ELF-1 (cell line): ENCODE results near the gene UBE4A.

Experiments used
- DNase-seq: peaks from one replicate; pipeline ENCODE4 v3.0.0-alpha.2; 2016; ENCODE audit warnings: low read depth, low spot score

The UBE4A gene

GRCh38 chr11:118342503-118343161 is 16.8 kb upstream of the UBE4A start, which contains the start of gene CD3D:
Gene CD3D (minus strand): TSS chr11:118342705. CDS start chr11:118342607, 98 bp downstream.
- DNase-seq, result no peak

DNA sequence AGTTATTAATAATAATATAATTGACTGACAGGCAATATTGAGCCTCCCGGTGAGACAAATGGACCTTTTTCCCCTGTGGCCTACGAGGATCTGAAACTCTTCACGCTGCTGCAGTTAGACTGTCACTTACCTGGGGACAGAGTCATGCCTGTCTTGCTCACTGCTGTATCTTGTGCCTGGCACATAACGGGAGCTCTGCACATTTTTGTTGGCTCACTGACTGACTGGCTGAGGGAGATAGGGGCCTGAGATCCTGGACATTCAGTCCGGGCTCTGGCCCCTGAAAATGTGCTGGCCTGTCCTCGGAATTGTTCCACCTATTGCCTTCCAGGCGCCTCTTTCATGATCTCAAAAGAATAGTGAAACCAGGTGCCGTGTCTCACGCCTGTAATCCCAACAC is 16.2 kb upstream of the UBE4A start:
- DNase-seq, result no peak

- no peak for DNase-seq
Measured at GRCh38 chr11:118343981-118344515, 15.4 kb upstream of the UBE4A start, which contains the start of gene CD3G. Gene CD3G (plus strand): TSS chr11:118344344. CDS start chr11:118344424, 80 bp downstream.

- DNase-seq, result no peak
Measured at GRCh38 chr11:118349475-118349874, 9.9 kb upstream of the UBE4A start.

GRCh38 chr11:118353084-118353710 is 6.2 kb upstream of the UBE4A start:
- no peak for DNase-seq

GRCh38 chr11:118358071-118358470 is 1.3 kb upstream of the UBE4A start:
- no peak for DNase-seq

GRCh38 chr11:118364956-118365615 is 5.7 kb downstream of the UBE4A start:
- no peak for DNase-seq

DNA sequence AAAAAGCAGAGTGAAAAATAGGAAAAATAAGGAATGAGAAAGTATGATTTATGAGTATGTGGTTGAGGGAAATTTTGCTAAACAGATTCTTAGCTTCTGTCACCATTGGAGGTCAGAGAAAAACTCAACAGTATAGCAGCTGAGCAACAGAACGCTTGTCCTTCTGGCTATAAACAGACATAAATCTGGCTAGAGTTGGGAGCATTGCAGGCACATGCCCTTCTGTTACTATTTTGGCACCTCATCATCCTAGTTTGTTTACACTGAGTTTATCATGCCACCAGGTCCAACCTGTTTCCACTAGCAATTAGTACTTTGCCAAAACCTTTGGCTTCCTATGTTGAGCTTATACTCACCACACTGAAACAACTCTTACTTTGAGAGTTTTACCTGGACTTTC is 6.9 kb downstream of the UBE4A start:
- no peak for DNase-seq

- no peak for DNase-seq
Measured at GRCh38 chr11:118370774-118371173, 11.4 kb downstream of the UBE4A start.

DNA sequence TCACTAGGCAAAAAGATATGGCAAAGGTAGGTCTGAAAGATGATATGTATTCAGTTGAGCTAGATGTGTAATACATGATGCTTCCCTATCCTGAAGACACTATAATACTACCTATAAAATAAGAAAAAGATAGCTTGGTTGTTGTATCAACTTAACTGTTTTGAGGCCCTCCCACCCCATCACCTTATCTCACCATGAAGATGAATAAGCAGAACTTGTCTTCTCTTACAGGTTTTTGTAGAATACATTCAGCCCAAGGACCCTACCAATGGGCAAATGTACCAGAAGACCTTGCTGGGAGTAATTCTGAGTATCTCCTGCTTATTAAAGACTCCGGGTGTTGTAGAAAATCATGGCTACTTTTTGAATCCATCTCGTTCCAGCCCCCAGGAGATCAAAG is 13.9 kb downstream of the UBE4A start:
- no peak for DNase-seq

DNA sequence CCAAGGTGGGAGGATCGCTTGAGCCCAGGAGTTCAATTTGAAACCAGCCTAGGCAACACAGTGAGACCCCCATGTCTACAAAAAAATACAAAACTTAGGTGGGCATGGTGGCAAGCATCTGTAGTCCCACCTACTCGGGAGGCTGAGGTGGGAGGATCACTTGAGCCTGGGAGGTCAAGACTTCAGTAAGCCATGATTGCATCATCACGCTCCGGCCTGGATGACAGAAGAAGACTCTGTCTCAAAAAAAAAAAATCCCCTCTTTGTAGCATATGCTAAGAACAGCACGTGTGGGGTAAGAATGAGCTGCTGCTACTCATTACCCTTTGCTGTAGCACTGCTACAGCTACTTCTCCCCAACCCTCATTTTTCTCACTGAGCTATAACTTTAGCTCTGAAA is 14.5 kb downstream of the UBE4A start:
- DNase-seq, result no peak

GRCh38 chr11:118374729-118375128 is 15.3 kb downstream of the UBE4A start:
- no peak for DNase-seq

DNA sequence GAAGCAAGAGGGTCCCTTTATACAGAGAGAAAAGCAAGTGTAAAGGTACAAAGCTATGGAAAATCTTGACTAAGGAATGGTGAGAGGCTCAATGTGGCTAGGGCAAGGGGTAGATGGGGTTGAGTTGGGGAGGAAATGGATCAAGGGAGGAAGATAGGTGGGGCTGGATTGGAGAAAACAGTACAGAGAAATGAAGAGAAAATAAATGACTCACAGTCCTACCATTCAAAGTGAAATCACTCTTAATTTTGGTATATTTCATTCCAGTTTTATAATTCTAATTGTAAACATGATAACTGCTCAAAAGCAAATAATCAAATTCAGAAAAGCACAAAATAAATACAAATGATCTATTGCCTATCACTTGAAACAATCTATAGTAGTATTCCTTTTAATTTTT is 16.6 kb downstream of the UBE4A start:
- no peak for DNase-seq

GRCh38 chr11:118379497-118379896 is 20.1 kb downstream of the UBE4A start:
- DNase-seq, result no peak

DNA sequence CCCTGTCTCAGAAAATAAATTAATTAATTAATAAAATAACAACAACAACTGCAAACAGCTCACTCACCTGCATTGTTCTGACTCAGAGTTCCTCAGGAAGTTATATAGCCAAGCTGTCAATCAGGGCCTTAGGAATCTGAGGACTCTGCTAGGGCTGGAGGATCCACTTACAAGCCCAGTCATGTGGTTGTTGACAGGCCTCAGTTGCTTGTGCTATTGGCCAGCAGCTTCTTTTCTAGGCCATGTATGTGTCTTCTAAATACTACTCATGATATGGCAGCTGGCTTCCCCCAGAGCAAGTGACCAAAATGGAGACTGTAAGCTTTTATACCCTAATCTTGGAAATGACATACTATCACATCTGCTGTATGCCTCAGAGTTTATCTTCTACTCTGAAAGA is 21.2 kb downstream of the UBE4A start:
- no peak for DNase-seq

DNA sequence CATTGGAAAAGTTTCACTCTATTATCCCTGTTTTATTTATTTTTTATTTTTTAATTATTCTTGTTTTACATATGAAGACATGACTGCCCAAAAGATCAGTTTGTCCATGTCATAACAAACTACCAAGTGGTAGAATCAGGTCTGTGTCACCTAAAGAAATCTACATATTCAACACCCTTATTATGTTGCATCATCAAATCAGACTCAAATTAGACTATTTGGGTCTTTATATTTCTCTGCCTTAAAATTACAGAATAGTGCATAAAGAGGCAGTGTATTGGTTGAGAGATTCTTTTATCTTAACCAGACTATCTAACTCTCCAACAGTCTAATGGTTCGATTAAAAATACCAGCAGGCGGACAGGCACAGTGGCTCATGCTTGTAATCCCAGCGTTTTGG is 23.6 kb downstream of the UBE4A start:
- DNase-seq, result no peak

DNA sequence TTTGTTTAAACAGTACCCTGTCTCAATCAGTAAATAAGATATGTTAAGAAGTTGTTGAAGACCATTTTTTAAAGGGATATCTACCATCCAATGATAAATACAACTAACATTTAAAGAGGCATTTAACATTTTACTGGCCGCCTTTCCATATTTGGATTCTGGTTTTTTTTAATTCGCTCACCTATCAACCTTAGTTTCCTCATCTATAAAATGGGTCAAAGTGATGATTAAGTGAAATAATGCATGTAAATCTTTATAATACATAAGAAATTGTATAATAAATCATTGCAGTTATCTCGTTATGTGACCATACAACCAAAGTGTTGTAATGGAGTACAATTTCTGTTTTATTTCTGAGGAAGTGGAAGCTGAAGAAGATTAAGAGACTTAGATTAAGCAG is 24.3 kb downstream of the UBE4A start:
- DNase-seq, result no peak

DNA sequence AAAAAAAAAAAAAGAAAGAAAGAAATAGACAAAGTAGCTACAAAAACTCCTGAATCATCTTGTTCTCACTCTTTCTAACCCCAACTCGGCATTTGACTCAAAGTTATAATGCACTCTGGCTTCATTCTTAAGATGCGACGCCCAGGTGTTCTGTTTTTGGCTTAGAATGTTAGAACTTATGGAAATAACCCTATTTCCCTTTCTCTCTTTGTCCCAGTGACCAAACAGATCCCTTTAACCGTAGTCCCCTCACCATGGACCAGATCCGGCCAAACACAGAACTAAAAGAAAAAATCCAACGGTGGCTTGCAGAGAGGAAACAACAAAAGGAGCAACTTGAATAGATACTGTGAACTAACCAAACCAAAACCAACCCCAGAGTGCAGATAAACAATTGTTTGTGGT is 36.7 kb downstream of the UBE4A start:
- DNase-seq, result no peak

DNA sequence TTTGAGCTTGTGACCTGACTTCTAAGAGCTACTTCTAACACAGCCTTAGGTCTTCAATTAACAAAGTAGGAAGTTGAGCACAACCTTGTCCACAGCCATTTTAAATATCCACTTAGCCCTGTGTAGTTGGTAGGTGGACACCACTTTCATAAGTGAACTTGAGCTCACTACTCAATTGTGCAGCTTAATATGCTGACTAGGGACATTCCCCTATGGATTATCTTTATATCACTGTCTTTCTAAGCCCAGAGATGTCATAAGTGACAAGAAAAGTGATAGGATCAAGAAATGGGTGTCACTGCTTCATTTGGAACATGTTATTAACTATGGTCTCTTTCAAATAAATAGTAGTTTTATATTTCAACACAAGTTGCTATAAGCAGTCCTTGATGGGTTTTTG is 38.0 kb downstream of the UBE4A start:
- DNase-seq, result no peak

DNA sequence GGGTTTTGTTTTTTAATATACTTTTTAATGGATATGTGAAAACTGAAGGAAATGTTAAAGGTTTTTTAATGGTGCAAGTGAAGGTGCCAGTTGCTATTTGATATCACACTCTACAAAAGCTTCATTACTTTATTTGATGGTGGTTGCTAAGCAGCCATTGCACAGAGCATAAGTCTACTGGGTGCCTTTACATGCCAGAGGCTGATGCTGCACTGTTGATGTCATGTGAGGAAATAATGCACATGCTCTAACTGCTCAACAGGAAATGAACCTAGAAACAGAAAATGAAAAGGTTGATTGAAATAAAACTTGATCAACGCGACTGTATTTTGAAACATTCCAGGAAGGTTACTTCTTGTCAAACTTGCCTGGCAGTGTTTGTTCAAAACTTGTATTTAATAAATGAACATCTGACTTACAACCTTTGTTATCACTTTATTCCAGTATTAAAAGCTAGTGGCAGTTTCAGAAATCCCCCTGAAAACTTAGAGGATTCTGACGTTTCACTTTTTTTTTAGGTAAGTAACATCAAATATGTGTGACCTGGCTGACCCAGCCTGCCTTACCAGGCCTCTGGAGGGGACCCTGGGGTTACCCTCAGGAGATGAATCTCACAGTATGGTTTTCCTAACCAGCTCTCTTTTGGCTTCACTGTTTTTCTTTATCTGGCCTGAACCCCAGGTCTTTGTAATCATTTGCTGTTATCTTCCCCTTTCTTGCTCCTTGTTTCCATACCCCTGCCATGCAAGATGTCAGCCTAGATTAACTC is 39.6 kb downstream of the UBE4A start:
- DNase-seq, result no peak

DNA sequence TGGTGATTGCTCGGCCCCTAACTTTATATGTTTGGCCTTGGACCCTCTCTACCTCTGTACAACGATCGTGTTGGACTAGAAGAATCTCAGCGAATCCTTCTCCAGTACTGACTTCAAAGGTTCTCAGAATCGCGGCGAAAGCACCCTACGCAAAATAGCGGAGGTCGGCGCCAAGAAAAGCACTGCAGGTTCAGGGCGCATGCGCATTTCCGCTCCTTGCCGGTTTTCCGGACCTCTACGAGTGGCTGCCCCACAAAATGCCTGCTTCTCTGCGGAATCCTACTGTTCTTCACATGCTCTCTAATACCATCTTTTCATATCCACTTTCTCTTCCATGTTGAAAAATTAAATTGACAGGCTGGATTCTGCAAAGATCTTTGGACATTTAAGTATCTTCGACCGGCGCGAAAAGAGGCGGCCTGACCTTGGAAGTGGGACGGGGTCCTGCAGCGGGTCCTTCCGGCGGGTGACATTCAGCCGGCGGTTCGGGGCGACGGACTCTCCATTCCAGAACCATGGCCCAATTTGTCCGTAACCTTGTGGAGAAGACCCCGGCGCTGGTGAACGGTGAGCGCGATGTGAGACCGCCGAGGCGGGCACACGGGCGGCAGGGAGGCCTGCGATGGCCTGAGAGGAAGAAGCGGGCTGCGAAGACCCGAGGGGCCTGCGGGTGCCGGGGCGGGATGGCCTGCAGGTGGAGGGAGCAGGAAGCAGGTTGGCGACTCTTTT is 41.9 kb downstream of the UBE4A start, which contains the start of gene ATP5MG:
Gene ATP5MG, plus strand, starts transcription at position 456 of the 729 bp plus-strand sequence. Its CDS starts 60 bp downstream, at position 516.
- peak; percentile 93 for DNase-seq
